HS-5 (cell line): ENCODE measurements around the gene CDH23.
A peak's percentile ranks its signal among the peaks of the same experiment; 100 is the strongest.

ENCODE experiments used
- DNase-seq: peaks from one replicate; pipeline ENCODE4 v3.0.0-alpha.2; 2012; ENCODE audit warnings: low read depth

Gene CDH23

DNA sequence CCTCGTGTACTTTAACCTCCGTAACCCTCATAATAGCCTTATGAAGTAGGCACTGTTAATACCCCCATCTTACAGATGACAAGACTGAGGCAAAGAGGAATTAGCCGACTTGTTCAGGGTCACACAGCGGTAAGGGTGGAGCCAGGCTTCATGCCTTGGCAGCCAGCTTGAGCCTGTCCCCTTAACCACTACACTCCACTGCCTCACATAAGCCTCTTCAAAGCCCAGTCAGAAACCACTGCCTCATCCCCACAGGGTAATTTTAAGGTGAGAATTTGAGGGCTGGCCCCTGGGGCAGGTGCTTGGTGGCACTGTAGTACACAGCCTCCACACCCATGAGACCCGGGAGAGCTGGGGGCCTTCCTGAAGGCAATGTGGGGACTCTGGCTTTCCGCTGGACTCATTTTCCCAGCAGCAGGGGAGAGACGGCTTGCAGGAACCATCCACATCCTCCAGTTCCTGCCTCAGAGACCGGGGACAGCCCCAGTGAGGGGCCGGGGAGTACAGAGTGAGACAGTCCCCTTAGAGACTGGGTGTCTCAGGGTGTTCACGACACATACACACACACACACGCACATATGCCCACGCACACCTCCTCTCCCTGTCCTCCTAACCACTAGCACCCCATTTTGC, 330.5 kb downstream of the CDH23 start:
- no peak for DNase-seq

DNA sequence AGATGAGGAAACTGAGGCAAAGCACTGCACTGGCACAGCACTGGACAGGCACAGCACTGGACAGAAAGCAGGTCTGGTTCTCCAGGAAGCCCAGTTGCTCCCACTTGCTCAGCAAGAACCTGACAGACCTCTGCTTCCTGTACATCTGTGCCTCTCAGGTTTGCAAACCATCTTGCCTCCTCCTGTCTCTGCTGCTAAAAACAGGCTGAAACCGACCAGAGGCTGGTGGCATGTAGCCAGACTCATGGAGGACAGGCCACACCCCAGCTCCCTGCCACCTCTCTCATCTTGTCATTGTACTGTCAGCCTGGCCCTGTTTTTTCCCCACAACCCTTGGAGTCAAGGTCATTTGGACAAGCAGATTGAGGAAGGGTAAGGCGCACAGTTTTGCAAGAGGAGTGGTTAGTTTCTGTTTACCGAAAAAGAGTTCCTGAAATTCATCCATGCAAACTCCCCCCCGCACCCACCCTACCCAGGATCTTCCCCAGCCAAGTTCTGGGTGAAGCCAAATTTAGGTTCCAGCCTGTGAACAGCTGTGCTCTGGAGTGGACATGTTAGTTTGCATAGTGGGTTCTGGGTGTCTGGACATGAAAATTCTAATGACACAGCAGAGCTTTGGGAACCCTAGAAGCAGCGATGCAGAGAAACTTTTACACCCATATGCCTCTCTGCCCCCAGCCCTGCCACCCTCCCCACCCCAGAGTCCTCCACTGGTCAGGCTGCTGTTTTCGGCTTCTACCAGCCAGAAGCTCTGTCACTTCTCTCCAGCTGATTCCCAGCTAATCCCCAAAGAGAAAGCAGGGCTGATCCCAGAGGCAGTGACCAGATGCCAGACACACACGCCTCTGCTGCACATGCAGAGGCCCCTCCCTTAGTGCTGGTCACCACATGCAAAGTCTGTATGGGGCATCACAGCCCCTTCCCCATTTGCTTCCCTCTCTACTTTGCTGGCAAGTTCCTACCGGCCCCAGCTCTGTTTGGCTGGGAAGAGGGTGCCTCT, 331.3 kb downstream of the CDH23 start:
- no peak for DNase-seq

GRCh38 chr10:71729161-71729636, 332.5 kb downstream of the CDH23 start:
- no peak for DNase-seq

- no peak for DNase-seq
Observed at GRCh38 chr10:71731791-71732190, 335.1 kb downstream of the CDH23 start.

GRCh38 chr10:71734797-71735196, 338.1 kb downstream of the CDH23 start:
- DNase-seq: no peak

DNA sequence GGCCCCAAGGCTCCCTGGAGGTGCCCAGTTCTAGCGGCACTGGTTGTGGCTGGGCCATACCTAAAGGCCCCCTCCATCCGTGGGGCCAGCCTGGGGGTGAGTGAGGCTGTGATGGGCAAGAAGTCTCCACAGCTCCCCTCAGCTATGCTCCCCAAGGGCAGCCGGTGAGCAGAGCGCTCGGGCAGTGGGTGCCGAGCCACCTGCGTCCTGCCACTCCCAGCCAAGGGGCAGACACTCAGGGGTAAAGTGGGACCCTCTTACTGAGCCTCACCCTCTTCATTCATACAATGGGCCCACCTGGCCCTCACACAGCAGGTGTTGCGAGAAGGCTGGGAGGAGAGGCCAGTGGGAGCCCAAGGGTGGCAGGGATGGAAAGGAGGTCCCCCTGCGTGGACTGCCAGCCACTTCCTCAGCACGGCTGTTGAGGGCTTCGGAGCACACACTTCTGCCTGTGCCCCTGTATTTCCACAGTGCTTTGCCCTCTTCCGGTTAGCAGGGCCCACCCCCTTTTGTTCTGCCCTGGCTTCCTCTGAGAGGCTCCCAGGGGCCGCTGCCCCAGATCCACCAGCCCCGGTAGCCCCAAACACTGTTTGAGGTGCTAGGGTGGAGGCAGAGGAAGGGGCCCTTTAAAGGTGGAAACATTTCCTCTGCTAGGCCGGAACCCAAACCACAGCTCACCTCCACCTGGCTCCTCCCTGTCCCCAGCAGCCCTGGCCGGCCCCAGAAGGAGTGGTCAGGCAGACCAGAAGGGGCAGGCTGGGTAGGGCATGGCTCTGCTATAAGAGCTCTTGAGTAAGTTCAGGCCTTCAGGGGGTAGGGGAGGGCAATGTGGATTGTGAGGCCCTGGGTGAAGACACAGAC, 339.2 kb downstream of the CDH23 start:
- no peak for DNase-seq

GRCh38 chr10:71736570-71736952, 339.8 kb downstream of the CDH23 start:
- no peak for DNase-seq

GRCh38 chr10:71737001-71737833, 340.5 kb downstream of the CDH23 start:
- DNase-seq: no peak

DNA sequence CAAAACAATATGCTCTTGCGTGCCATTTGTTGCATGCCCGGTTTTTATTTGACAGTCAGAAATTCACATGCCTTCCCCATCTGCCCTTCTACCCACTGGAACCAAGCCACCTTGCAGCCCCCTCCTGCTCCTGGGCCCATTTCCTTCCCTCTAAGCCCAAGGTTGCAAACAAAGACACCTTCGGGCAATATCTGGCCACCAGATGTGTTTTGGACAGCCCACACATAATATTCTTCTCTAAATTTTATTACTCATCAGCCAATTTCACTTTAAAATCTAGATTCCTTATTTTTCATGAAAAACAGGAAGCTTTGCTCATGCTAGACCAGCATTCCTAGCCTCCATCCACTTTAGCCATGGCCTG, 341.1 kb downstream of the CDH23 start:
- peak; percentile 10 for DNase-seq

- no peak for DNase-seq
Observed at GRCh38 chr10:71739358-71739900, 342.7 kb downstream of the CDH23 start.

GRCh38 chr10:71740069-71740653, 343.4 kb downstream of the CDH23 start:
- no peak for DNase-seq

GRCh38 chr10:71741029-71741428, 344.3 kb downstream of the CDH23 start:
- DNase-seq: no peak

DNA sequence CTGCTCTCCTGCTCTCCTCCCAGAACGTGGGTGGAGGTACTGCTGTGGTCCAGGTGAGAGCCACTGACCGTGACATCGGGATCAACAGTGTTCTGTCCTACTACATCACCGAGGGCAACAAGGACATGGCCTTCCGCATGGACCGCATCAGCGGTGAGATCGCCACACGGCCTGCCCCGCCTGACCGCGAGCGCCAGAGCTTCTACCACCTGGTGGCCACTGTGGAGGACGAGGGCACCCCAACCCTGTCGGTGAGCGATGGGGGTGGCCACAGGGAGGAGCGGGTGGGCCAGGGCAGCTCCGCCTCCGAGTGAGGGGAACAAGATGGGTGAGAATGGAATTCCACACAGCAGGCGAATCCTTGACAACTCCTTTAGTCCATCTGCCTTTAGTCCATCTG, 345.0 kb downstream of the CDH23 start:
- DNase-seq: no peak

GRCh38 chr10:71742301-71743088, 345.8 kb downstream of the CDH23 start:
- no peak for DNase-seq

- DNase-seq: no peak
Observed at GRCh38 chr10:71743089-71743838, 346.5 kb downstream of the CDH23 start.

- no peak for DNase-seq
Observed at GRCh38 chr10:71743866-71744265, 347.1 kb downstream of the CDH23 start.

GRCh38 chr10:71744897-71745663, 348.4 kb downstream of the CDH23 start:
- DNase-seq: no peak

GRCh38 chr10:71745664-71746250, 349.0 kb downstream of the CDH23 start:
- DNase-seq: no peak
